Loucy (cell line): Measurements from ENCODE around the gene CORO7.

ENCODE experiments used
- H2AFZ ChIP-seq: fragments of 200-600 bp; sonication (generic); 2 replicates; pipeline ENCODE4 v1.6.0; 2016; ENCODE audit warnings: antibody characterized with exemption, mild to moderate bottlenecking, low read length, moderate library complexity
- H3F3A ChIP-seq: fragments of 200-600 bp; 2 replicates; pipeline ENCODE4 v1.6.0; 2016; ENCODE audit warnings: antibody characterized with exemption, low read depth, mild to moderate bottlenecking
- H3K27me3 ChIP-seq: fragments of 200-600 bp; sonication (generic); 2 replicates; pipeline ENCODE4 v1.6.1; 2014; ENCODE audit warnings: low read length, mild to moderate bottlenecking; ENCODE audit not compliant: insufficient read depth, poor library complexity, severe bottlenecking
- H3K36me3 ChIP-seq: fragments of 200-600 bp; sonication (generic); 2 replicates; pipeline ENCODE4 v1.6.1; 2016; ENCODE audit warnings: low read length; ENCODE audit not compliant: insufficient read depth
- H3K4me1 ChIP-seq: fragments of 200-600 bp; sonication (generic); 2 replicates; pipeline ENCODE4 v1.5.1; 2014; ENCODE audit warnings: low read length, mild to moderate bottlenecking; ENCODE audit not compliant: insufficient read depth, poor library complexity, severe bottlenecking
- H3K4me2 ChIP-seq: fragments of 200-600 bp; sonication (generic); 2 replicates; pipeline ENCODE4 v1.6.0; 2014; ENCODE audit warnings: antibody characterized with exemption, low read length, low read depth, mild to moderate bottlenecking; ENCODE audit not compliant: poor library complexity, severe bottlenecking
- H3K4me3 ChIP-seq: fragments of 200-600 bp; sonication (generic); 2 replicates; pipeline ENCODE4 v1.5.1; 2014; ENCODE audit warnings: low read length, mild to moderate bottlenecking, mixed read lengths; ENCODE audit not compliant: poor library complexity, severe bottlenecking
- H3K79me2 ChIP-seq: fragments of 200-600 bp; sonication (generic); 2 replicates; pipeline ENCODE4 v1.6.1; 2014; ENCODE audit warnings: low read length; ENCODE audit not compliant: insufficient read depth
- H3K9ac ChIP-seq: fragments of 200-600 bp; sonication (generic); 2 replicates; pipeline ENCODE4 v1.6.0; 2014; ENCODE audit warnings: mild to moderate bottlenecking, low read depth, low read length, moderate library complexity; ENCODE audit not compliant: poor library complexity, severe bottlenecking
- H3K9me2 ChIP-seq: fragments of 200-600 bp; sonication (generic); replicated peaks from 2 replicates; pipeline ENCODE4 v1.6.1; 2016; ENCODE audit warnings: low read depth, low read length, mixed read lengths
- H3K9me3 ChIP-seq: fragments of 200-600 bp; sonication (generic); 2 replicates; pipeline ENCODE4 v1.6.1; 2014; ENCODE audit warnings: mild to moderate bottlenecking, antibody characterized with exemption, low read length, low read depth; ENCODE audit not compliant: insufficient read depth
- H4K20me1 ChIP-seq: fragments of 200-600 bp; sonication (generic); 2 replicates; pipeline ENCODE4 v1.6.0; 2014; ENCODE audit warnings: antibody characterized with exemption, low read length, mild to moderate bottlenecking; ENCODE audit not compliant: insufficient read depth, poor library complexity, severe bottlenecking
- EZH2phosphoT487 ChIP-seq: fragments of 200-600 bp; IDR thresholded peaks from 2 replicates; pipeline ENCODE4 v1.6.1; 2018; ENCODE audit warnings: antibody characterized with exemption, mild to moderate bottlenecking, moderate library complexity, borderline replicate concordance
- TF ChIP-seq, protein P1 (sequence below): fragments of 200-600 bp; sonication (generic); conservative IDR thresholded peaks from 2 replicates; pipeline ENCODE4 v1.5.1; 2014; ENCODE audit warnings: mild to moderate bottlenecking, antibody characterized with exemption, low read length

The CORO7 gene

GRCh38 chr16:4365014-4365406 lies 51.4 kb downstream of the CORO7 start:
- H3K27me3 ChIP-seq, result no peaks in the 10 kb centered on the region
- H3K4me1 ChIP-seq, result no peaks in the 10 kb centered on the region
- H3K4me2 ChIP-seq, result no peak overlapping the region
- peaks cover 8% of the 10 kb centered on the region; the same call in 1 of the 2 replicates for H3K36me3 ChIP-seq
- H3K79me2 ChIP-seq, result no peaks in the 10 kb centered on the region
- H2AFZ ChIP-seq, result no peak overlapping the region
- no peaks in the 10 kb centered on the region for H3K9me3 ChIP-seq
- no peaks in the 10 kb centered on the region for H3K9me2 ChIP-seq
- TF ChIP-seq, protein P1, sequence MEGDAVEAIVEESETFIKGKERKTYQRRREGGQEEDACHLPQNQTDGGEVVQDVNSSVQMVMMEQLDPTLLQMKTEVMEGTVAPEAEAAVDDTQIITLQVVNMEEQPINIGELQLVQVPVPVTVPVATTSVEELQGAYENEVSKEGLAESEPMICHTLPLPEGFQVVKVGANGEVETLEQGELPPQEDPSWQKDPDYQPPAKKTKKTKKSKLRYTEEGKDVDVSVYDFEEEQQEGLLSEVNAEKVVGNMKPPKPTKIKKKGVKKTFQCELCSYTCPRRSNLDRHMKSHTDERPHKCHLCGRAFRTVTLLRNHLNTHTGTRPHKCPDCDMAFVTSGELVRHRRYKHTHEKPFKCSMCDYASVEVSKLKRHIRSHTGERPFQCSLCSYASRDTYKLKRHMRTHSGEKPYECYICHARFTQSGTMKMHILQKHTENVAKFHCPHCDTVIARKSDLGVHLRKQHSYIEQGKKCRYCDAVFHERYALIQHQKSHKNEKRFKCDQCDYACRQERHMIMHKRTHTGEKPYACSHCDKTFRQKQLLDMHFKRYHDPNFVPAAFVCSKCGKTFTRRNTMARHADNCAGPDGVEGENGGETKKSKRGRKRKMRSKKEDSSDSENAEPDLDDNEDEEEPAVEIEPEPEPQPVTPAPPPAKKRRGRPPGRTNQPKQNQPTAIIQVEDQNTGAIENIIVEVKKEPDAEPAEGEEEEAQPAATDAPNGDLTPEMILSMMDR, result no peak
- TF ChIP-seq EZH2phosphoT487, result no peak
- no peak overlapping the region for H3K9ac ChIP-seq
- H4K20me1 ChIP-seq, result no peaks in the 10 kb centered on the region
- H3K4me3 ChIP-seq, result no peak overlapping the region
- no peaks in the 10 kb centered on the region for H3F3A ChIP-seq

DNA sequence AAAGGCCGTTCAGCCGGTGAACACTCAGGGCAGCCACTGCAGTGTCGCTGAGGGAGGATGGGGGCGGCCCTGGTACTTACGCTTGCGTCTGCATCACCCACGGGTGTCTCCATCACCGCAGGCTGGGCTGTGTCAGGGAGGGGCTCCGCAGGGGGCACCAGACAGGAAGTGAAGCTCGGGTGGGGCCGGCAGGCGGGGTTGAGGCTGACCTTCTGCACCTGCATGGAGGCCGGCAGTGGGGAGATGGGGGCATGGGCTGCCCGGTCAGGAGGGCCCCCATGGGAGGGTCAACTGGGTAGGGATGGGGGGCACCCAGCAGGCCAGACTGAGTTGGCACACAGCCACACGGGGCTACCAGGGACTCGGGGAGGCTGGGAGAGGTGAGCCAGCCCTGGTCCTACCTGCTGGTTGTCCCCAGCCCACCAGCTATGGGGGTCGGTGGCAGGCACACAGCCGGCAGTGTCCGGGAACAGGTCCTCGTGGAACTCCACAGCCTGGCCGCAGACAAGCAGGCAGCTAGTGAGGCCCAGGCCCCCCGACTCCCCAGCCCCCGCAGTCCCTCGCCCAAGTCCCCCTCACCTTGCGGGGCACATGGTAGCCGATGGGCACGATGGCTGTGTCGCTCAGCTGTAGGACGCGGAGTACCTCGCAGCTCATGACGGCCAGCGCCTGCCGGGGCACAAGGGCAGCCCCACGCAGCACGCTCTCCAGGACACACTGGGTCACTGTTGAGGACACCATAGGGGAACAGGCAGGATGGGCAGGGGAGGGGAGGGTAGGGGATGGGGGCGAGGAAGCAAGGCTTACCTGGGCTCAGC lies 52.0 kb downstream of the CORO7 start:
- H3K4me3 ChIP-seq, result no peak overlapping the region
- H4K20me1 ChIP-seq, result no peaks in the 10 kb centered on the region
- no peak overlapping the region for H3K4me2 ChIP-seq
- peaks cover 8% of the 10 kb centered on the region; the same call in 1 of the 2 replicates for H3K36me3 ChIP-seq
- H2AFZ ChIP-seq, result no peak overlapping the region
- no peaks in the 10 kb centered on the region for H3K9me2 ChIP-seq
- H3K9me3 ChIP-seq, result no peaks in the 10 kb centered on the region
- no peaks in the 10 kb centered on the region for H3K27me3 ChIP-seq
- H3K79me2 ChIP-seq, result no peaks in the 10 kb centered on the region
- H3K4me1 ChIP-seq, result no peaks in the 10 kb centered on the region
- no peak for TF ChIP-seq EZH2phosphoT487
- TF ChIP-seq, protein P1, result no peak
- H3K9ac ChIP-seq, result no peak overlapping the region
- no peaks in the 10 kb centered on the region for H3F3A ChIP-seq

DNA sequence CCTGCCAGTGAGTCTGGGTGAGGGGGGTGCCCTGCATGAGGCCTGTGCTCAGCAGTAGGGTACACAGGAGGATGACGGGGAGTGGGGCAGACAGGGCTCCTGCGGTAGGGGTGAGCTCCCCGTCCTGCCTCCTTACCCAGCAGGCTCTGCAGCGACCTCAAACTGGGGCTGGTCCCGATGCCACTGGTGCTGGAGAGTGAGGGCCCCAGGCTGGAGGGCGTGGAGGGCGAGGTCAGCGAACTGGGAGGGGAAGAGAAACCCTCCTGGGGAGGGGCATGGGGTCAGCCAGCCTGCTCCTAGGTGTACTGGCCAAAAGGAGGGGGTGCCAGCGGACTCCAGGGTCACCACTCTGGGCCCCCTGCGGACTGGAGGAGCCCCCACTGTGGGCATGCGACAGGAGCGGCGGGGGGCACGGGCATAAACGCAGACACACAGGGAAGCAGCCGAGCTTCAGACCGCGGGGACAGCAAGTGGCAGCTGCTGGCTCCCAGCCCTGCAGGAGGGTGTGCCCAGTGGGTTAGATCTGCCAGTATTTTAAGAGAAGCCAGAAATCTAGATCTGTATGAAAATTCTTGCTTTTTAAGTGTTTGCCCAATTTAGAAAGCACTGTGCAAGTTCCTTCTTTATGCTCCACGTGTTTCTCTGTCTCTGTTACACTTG lies 53.8 kb downstream of the CORO7 start:
- H3K4me2 ChIP-seq, result no peak overlapping the region
- no peaks in the 10 kb centered on the region for H3K4me1 ChIP-seq
- no peak overlapping the region for H3K9ac ChIP-seq
- H3K9me2 ChIP-seq, result no peaks in the 10 kb centered on the region
- no peak overlapping the region for H3K4me3 ChIP-seq
- no peaks in the 10 kb centered on the region for H3K79me2 ChIP-seq
- no peaks in the 10 kb centered on the region for H3K9me3 ChIP-seq
- peaks cover 8% of the 10 kb centered on the region; the same call in 1 of the 2 replicates for H3K36me3 ChIP-seq
- H3K27me3 ChIP-seq, result no peaks in the 10 kb centered on the region
- H2AFZ ChIP-seq, result no peak overlapping the region
- TF ChIP-seq, protein P1, result no peak
- no peak for TF ChIP-seq EZH2phosphoT487
- no peaks in the 10 kb centered on the region for H3F3A ChIP-seq
- no peaks in the 10 kb centered on the region for H4K20me1 ChIP-seq
